Suprapubic skin (tissue), 4 donors: ENCODE data around the gene GALNT8.

Source experiments
- EP300 ChIP-seq: sonication (generic); formaldehyde crosslinking; IDR thresholded peaks from one replicate; pipeline ENCODE4 v1.6.1; 2017; ENCODE audit warnings: antibody characterized with exemption
- POLR2AphosphoS5 ChIP-seq, 3 donors: sonication (generic); formaldehyde crosslinking; IDR thresholded peaks; one replicate each; pipeline ENCODE4 v1.6.1; 2017; ENCODE audit warnings: antibody characterized with exemption in 3 of 3
- TF ChIP-seq, protein P1 (sequence below), 2 donors: fragments of 200-600 bp in 1 of 2; fragments of 450-650 bp in 1 of 2; sonication (generic) in 1 of 2; IDR thresholded peaks; one replicate each; pipeline ENCODE4 v1.5.1; 2016 to 2019; ENCODE audit warnings: antibody characterized with exemption in 2 of 2, mild to moderate bottlenecking in 1 of 2, moderate library complexity in 1 of 2

- TF ChIP-seq, protein P1, sequence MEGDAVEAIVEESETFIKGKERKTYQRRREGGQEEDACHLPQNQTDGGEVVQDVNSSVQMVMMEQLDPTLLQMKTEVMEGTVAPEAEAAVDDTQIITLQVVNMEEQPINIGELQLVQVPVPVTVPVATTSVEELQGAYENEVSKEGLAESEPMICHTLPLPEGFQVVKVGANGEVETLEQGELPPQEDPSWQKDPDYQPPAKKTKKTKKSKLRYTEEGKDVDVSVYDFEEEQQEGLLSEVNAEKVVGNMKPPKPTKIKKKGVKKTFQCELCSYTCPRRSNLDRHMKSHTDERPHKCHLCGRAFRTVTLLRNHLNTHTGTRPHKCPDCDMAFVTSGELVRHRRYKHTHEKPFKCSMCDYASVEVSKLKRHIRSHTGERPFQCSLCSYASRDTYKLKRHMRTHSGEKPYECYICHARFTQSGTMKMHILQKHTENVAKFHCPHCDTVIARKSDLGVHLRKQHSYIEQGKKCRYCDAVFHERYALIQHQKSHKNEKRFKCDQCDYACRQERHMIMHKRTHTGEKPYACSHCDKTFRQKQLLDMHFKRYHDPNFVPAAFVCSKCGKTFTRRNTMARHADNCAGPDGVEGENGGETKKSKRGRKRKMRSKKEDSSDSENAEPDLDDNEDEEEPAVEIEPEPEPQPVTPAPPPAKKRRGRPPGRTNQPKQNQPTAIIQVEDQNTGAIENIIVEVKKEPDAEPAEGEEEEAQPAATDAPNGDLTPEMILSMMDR (IDR thresholded peaks at IDR 0.05), result no peak
- TF ChIP-seq EP300 (no peak), POLR2AphosphoS5 (IDR thresholded peaks at IDR 0.05) (no peak)
These were observed 18.3 kb downstream of the GALNT8 start for GRCh38 chr12:4738541-4738940.
